ENCODE data around the gene CTDSP1. TPM values are rescaled to one million over a fixed set of nuclear protein-coding genes. Genes with fewer than 3 reads are reported as not detected.

Gene CTDSP1
- total and polyA plus RNA-seq, 3 donors from 2014 or later, result 60.7 to 87.3 (median 65.2) TPM

DNA sequence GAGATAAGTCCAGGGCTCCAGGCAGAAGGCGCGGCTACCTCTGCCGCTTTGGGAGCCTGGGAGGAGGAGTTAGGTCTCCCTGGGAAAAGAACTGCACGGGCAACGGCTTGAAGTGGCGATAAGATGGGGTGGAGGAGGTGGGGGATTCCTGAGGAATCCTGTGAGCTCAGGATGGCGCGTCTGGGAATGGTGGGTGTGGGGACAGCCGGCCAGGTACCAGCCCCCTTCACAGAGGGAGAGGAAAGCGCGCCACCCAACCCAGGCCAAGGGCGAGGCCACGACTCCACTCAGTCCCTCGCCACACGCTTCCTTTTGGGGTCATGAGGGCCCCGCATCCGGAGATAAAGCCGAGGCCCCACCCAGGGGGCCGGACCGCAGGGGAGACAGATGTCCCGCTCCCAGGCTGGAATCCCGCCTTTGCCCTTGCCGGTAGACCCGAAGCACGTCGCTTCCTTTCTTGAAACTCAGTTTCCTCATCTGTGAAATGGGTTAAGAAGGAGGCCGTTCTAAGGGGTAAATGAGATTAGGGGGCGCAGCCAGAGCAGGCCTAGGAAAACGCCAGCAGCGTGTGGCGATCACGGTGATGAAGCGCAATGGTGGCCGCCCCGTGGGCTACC is 1.7 kb upstream of the CTDSP1 start:
- Histone ChIP-seq H3K4me1 (peaks cover 31% of the 10 kb centered on the region), H3K9me3 (no peaks in the 10 kb centered on the region), H3K27me3 (no peaks in the 10 kb centered on the region), H3K36me3 (ENCODE audit: low read depth, missing control alignments) (no peaks in the 10 kb centered on the region), H3K27ac (peak overlapping the region; percentile 98 to 99), H3K4me3 (peak overlapping the region; percentile 97 to 99)
- TF ChIP-seq, protein P1, sequence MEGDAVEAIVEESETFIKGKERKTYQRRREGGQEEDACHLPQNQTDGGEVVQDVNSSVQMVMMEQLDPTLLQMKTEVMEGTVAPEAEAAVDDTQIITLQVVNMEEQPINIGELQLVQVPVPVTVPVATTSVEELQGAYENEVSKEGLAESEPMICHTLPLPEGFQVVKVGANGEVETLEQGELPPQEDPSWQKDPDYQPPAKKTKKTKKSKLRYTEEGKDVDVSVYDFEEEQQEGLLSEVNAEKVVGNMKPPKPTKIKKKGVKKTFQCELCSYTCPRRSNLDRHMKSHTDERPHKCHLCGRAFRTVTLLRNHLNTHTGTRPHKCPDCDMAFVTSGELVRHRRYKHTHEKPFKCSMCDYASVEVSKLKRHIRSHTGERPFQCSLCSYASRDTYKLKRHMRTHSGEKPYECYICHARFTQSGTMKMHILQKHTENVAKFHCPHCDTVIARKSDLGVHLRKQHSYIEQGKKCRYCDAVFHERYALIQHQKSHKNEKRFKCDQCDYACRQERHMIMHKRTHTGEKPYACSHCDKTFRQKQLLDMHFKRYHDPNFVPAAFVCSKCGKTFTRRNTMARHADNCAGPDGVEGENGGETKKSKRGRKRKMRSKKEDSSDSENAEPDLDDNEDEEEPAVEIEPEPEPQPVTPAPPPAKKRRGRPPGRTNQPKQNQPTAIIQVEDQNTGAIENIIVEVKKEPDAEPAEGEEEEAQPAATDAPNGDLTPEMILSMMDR (IDR thresholded peaks at IDR 0.05), result no peak
- TF ChIP-seq POLR2A (IDR thresholded peaks at IDR 0.05), result no peak
- peak; percentile 77 for DNase-seq
- WGBS, 2 donors, result 1% methylated on average over 35 of the region's 35 CpGs; no CpG with 5 or more reads in 1 of the 2 donors
- intact Hi-C loops (cut with DNase I; ENCODE audit: low total_unique reads), result loop anchor here (5.0 kb wide), 1 partner anchor 106 kb away; the partner anchor contains the start of gene TMBIM1

DNA sequence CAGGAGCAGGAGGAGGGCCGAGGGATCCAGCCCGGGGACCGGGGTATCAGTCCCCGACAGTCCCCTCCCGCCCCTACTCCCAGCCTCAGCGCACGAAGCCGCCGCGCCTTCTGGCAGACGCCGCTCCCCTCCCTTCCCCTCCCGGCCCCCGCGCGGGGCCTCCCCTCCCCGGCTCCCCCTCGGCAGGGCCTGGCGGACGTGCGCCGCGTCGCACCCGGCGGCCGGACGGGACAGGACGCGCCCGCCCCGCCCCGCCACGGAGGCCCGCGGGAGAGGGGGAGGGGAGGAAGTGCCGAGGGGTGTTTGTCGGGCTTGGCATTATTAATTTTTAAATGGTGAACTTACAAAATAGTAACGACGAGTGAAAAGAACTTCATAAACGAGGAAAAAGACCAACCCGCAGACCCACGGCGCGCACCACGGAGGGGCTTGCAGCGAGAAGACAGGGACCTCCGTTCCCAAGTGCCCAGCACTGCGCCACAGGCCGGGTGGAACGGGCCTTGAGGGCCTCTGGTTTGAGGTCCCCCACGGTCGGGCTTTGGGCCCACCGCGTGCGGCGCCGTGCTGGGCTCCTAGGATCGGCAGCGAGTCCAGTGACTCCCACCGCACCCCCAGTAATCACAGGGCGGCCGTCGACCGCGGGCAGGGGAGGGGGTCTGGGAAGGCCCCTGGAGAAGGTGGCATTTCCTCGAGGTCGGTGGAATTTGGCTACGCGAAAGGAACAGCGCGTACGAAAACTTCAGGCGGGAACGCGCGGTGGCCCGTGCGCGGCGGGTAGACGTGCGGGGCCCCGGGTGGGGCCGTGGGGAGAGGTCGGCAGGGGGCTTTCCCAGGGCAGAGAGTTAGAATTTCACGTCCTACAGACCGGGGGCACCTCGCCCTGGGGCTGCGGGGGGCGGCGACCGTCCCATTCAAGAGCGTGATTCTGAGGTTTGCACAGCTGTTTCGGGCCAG is 954 bp upstream of the CTDSP1 start:
- Histone ChIP-seq H3K4me3 (peak overlapping the region; percentile 97 to 99), H3K36me3 (ENCODE audit: low read depth, missing control alignments) (no peaks in the 10 kb centered on the region), H3K27me3 (no peaks in the 10 kb centered on the region), H3K27ac (peak overlapping the region; percentile 98 to 99), H3K9me3 (no peaks in the 10 kb centered on the region), H3K4me1 (peaks cover 31% of the 10 kb centered on the region)
- peak; percentile 66 for DNase-seq
- 1% methylated on average over 50 to 83 of the region's 95 CpGs for WGBS, 2 donors
- intact Hi-C loops (cut with DNase I; ENCODE audit: low total_unique reads), result loop anchor here (5.0 kb wide), 1 partner anchor 106 kb away; the partner anchor contains the start of gene TMBIM1
- no peak for TF ChIP-seq POLR2A (IDR thresholded peaks at IDR 0.05)
- TF ChIP-seq, protein P1 (IDR thresholded peaks at IDR 0.05), result peak in 1 of 3 experiments; percentile 8

DNA sequence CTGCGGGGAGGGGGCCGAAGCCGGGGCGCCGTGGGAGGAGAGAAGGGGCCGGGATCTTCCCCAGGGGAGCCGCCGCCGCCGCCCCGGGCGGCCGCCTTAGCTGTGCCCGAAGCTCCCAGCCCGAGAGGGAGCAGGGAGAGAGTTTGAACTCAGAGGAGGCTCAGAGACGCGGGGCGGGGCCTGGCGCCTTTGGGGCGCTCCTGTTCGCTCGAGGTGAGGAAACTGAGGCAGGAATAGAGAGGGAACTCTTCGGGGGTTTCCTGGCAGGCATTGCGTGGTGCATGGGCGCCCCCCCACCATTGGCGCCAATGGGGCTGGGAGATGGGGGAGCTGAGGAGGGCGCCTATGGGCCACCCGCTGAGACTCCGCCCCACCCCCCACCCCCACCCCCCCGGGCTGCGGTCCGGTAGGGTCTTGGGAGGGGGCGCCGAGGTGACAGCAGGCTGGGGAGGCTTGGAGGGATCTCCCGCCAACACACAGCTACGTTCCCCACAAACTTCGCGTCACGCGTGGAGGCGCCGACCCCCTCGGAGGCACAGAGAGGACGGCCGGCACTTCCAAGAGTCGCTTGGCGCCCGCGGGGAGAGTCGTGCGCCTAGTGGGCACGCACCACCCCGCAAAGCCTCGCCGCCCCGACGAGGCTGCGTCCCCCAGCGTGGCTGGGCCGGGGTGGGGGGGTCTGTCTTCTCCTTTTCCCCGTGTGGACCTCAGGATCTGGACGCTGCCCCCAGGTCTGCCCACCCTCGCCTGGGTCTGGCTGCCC is 680 bp downstream of the CTDSP1 start:
- no peaks in the 10 kb centered on the region for H3K27me3 ChIP-seq
- H3K4me1 ChIP-seq, result peaks cover 40% of the 10 kb centered on the region
- H3K27ac ChIP-seq, result peak overlapping the region; percentile 98 to 99
- H3K9me3 ChIP-seq, result no peaks in the 10 kb centered on the region
- peak; percentile 48 for DNase-seq
- intact Hi-C loops (cut with DNase I; ENCODE audit: low total_unique reads), result loop anchor here (10.0 kb wide), 1 partner anchor 154 kb away; no protein-coding TSS in a partner anchor
- 1% methylated on average over 12 to 57 of the region's 63 CpGs for WGBS, 2 donors
- H3K4me3 ChIP-seq, result peak overlapping the region; percentile 97 to 99
- H3K36me3 ChIP-seq (ENCODE audit: low read depth, missing control alignments), result no peaks in the 10 kb centered on the region
- no peak for TF ChIP-seq POLR2A (IDR thresholded peaks at IDR 0.05)
- TF ChIP-seq, protein P1 (IDR thresholded peaks at IDR 0.05), result no peak

DNA sequence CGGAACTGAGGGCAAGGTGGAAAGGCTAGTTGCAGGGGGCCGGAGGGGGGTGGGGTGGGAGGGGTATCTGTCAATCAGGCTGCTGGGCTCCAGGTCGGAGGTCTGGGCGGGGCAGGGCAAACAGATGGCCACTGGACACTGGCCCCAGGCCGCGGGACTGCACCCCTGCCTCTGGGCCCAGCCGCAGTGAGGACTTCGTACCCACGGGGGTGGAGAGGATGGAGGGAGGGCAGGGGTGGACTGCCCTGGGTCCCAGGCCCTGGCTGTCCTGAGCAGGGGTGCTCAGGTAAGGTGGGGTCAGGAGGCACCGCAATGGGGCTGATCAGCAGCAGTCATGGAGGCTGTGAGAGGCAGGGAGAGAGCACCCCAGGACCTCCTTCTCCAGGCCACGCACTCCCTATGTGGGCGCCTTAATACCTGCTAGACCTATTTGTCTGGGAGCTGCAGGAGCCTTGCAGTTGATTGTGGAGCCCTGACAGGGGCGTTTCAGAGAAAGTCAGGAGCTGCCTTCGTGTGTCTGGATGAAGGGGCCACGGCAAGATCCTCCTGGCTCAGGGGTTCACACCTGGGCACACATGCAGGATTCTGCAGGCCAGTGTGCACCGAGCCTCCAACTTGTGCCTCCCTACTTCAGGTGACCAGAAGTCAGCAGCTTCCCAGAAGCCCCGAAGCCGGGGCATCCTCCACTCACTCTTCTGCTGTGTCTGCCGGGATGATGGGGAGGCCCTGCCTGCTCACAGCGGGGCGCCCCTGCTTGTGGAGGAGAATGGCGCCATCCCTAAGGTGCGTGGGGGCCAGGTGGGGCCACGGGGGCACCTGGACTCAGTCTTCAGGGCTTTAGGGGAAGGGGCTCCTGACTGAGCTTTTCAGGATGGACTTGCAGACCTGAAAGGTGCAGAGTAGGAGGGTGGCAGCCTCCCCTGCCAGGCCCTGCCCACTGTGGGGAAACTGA is 1.5 kb downstream of the CTDSP1 start:
- intact Hi-C loops (cut with DNase I; ENCODE audit: low total_unique reads), result loop anchor here (10.0 kb wide), 1 partner anchor 154 kb away; no protein-coding TSS in a partner anchor
- Histone ChIP-seq H3K27ac (peak overlapping the region; percentile 98 to 99), H3K9me3 (no peaks in the 10 kb centered on the region), H3K36me3 (ENCODE audit: low read depth, missing control alignments) (no peaks in the 10 kb centered on the region), H3K27me3 (no peaks in the 10 kb centered on the region), H3K4me1 (peaks cover 40% of the 10 kb centered on the region), H3K4me3 (peak overlapping the region; percentile 97 to 99)
- TF ChIP-seq, protein P1 (IDR thresholded peaks at IDR 0.05), result no peak
- TF ChIP-seq POLR2A (IDR thresholded peaks at IDR 0.05), result no peak
- no peak for DNase-seq
- WGBS, 2 donors, result 24 to 27% methylated on average over 10 to 24 of the region's 24 CpGs

All from testis (tissue), 3 donors.